K562 (cell line): ENCODE results near the gene ZSCAN2. TPM values are rescaled to one million over a fixed set of nuclear protein-coding genes. Genes with fewer than 3 reads are reported as not detected.

ENCODE experiments used
- ARID4B ChIP-seq: sonication (generic); formaldehyde crosslinking; IDR thresholded peaks from 2 replicates; pipeline ENCODE4 v1.8.0; 2022; ENCODE audit warnings: mild to moderate bottlenecking, missing genetic modification reagents
- ATF2 ChIP-seq: sonication (generic); formaldehyde crosslinking; IDR thresholded peaks from 2 replicates; pipeline ENCODE4 v1.8.1; 2022; ENCODE audit warnings: missing genetic modification reagents
- CCNT2 ChIP-seq: IDR thresholded peaks from 2 replicates; pipeline ENCODE4 v1.6.1; 2011; ENCODE audit warnings: borderline replicate concordance, low read depth, mild to moderate bottlenecking, moderate library complexity, mixed read lengths, low read length; ENCODE audit not compliant: insufficient read length; ENCODE audit errors: extremely low read depth
- CEBPG ChIP-seq, 3 experiments: fragments of 200-800 bp in 1 of 3; sonication (Bioruptor generic) in 1 of 3; sonication (generic) in 1 of 3; formaldehyde crosslinking in 1 of 3; IDR thresholded peaks in 2 of 3; conservative IDR thresholded peaks in 1 of 3; 2 replicates each; pipeline versions ENCODE4 v1.6.1 to v1.8.0; 2016 to 2022; ENCODE audit warnings: missing compliant biosample characterization in 2 of 3, missing genetic modification characterization in 2 of 3, mild to moderate bottlenecking in 1 of 3, missing genetic modification reagents in 1 of 3
- CGGBP1 ChIP-seq: fragments of 250-450 bp; sonication (Bioruptor Pico); IDR thresholded peaks from 2 replicates; pipeline ENCODE4 v1.9.0; 2021; ENCODE audit warnings: mild to moderate bottlenecking
- KDM4B ChIP-seq, 2 experiments: fragments of 450-650 bp in 1 of 2; sonication (generic) in 1 of 2; IDR thresholded peaks; 2 replicates each; pipeline ENCODE4 v1.6.1; 2016 to 2017; ENCODE audit warnings: borderline replicate concordance in 2 of 2, antibody characterized with exemption in 1 of 2, low read depth in 1 of 2, mild to moderate bottlenecking in 1 of 2
- KLF1 ChIP-seq: fragments of 450-650 bp; IDR thresholded peaks from 2 replicates; pipeline ENCODE4 v1.6.1; 2016; ENCODE audit warnings: missing genetic modification characterization, missing compliant biosample characterization
- MEIS2 ChIP-seq: fragments of 450-650 bp; IDR thresholded peaks from 2 replicates; pipeline ENCODE4 v1.6.1; 2014; ENCODE audit warnings: mild to moderate bottlenecking; ENCODE audit not compliant: partially characterized antibody
- MLLT1 ChIP-seq, 2 experiments: fragments of 450-650 bp; IDR thresholded peaks; 2 replicates each; pipeline ENCODE4 v1.6.1; 2016
- RAD51 ChIP-seq: fragments of 450-650 bp; IDR thresholded peaks from 2 replicates; pipeline ENCODE4 v1.7.1; 2016; ENCODE audit warnings: low read depth, mild to moderate bottlenecking, borderline replicate concordance
- RNF2 ChIP-seq: sonication (generic); IDR thresholded peaks from 2 replicates; pipeline ENCODE4 v1.6.1; 2016
- TBL1XR1 ChIP-seq, 2 experiments: IDR thresholded peaks; 2 replicates each; pipeline ENCODE4 v1.6.1; 2012; ENCODE audit warnings: improper control_type of control experiment in 2 of 2, low read length in 2 of 2, mild to moderate bottlenecking in 1 of 2
- ZNF41 ChIP-seq: fragments of 250-450 bp; sonication (Bioruptor Pico); conservative IDR thresholded peaks from 2 replicates; pipeline ENCODE4 v1.4.0; 2020; ENCODE audit warnings: mild to moderate bottlenecking
- ZNF431 ChIP-seq: sonication (generic); formaldehyde crosslinking; IDR thresholded peaks from 2 replicates; pipeline ENCODE4 v1.8.0; 2022; ENCODE audit warnings: mild to moderate bottlenecking, missing genetic modification reagents
- ZNF511 ChIP-seq: sonication (generic); formaldehyde crosslinking; IDR thresholded peaks from 2 replicates; pipeline ENCODE4 v1.8.0; 2022; ENCODE audit warnings: mild to moderate bottlenecking, missing genetic modification reagents
- ZNF57 ChIP-seq: fragments of 450-650 bp; formaldehyde crosslinking; IDR thresholded peaks from 2 replicates; pipeline ENCODE4 v1.4.0; 2020; ENCODE audit warnings: mild to moderate bottlenecking, moderate library complexity
- ZNF766 ChIP-seq: fragments of 200-800 bp; sonication (Bioruptor generic); conservative IDR thresholded peaks from 2 replicates; pipeline ENCODE4 v1.6.1; 2016; ENCODE audit warnings: missing genetic modification characterization, missing compliant biosample characterization
- ZZZ3 ChIP-seq: fragments of 450-650 bp; IDR thresholded peaks from 2 replicates; pipeline ENCODE4 v1.6.1; 2016; ENCODE audit warnings: antibody characterized with exemption, mild to moderate bottlenecking, moderate library complexity
- polyA plus RNA-seq, 8 experiments: library from polyadenylated mRNA; depleted of rRNA in 4 of 8; stranded (reverse) in 5 of 8; unstranded in 3 of 8; fragments of >200 nt; fragmentation: Nextera tagmentation in 2 of 8; fragmentation: Illumina TruSeq in 1 of 8; extraction: Ambion mirVana in 2 of 8; extraction: Trizol in 1 of 8; gene quantifications; 2 replicates each; pipeline versions ENCODE4 v1.2.1 to v1.2.3, GENCODE V29; 2011 to 2014; ENCODE audit warnings: inconsistent platforms in 1 of 8, missing spikeins in 1 of 8
- total RNA-seq, 7 experiments: library from RNA; depleted of rRNA in 6 of 7; stranded (reverse); fragments of >200 nt in 6 of 7; fragmentation: Illumina TruSeq in 2 of 7; extraction: Trizol in 2 of 7; gene quantifications; 2 replicates each; pipeline versions ENCODE4 v1.2.1 to v1.2.3, GENCODE V29; 2011 to 2021; ENCODE audit warnings: low replicate concordance in 1 of 7

ZSCAN2 gene
- total and polyA plus RNA-seq, 9 of the 15 experiments (the other 6 are each of a cell fraction or from before 2014, with no cell fraction given) = 1.7 to 14.2 (median 6.6) TPM

GRCh38 chr15:84633311-84634227 lies 32.8 kb downstream of the ZSCAN2 start (continued):
- no peak for TF ChIP-seq CGGBP1 (CRISPR knock-in tag)
- no peak for TF ChIP-seq MEIS2
- TF ChIP-seq ZNF57 (CRISPR knock-in tag) = no peak
- TF ChIP-seq KDM4B (IDR thresholded peaks at IDR 0.05; ENCODE audit: borderline replicate concordance in 2 of 2, low read depth in 1 of 2) = no peak
- peak; percentile 63 for TF ChIP-seq ZNF431 (CRISPR knock-in tag)
- TF ChIP-seq CEBPG (CRISPR knock-in tag; IDR thresholded peaks at IDR 0.05) = no peak
- TF ChIP-seq CEBPG (tag; conservative IDR thresholded peaks at IDR 0.05 in 1 of 2, IDR thresholded peaks at IDR 0.05 in 1 of 2) = no peak
- 0 out of 2 replicates have a peak, but pooled peaks have one; percentile 45 for TF ChIP-seq ATF2
- TF ChIP-seq ZNF41 = no peak
- TF ChIP-seq ZNF766 (CRISPR knock-in tag) = no peak
- no peak; a peak in 1 of 4 replicates for TF ChIP-seq TBL1XR1 (IDR thresholded peaks at IDR 0.05; ENCODE audit: low read length in 2 of 2)
- TF ChIP-seq CCNT2 = peak; percentile 40
- TF ChIP-seq ZZZ3 = no peak
- peak; percentile 3 to 40; a peak in 1 of 4 replicates for TF ChIP-seq MLLT1 (IDR thresholded peaks at IDR 0.05)
- TF ChIP-seq RAD51 = no peak
- peak; percentile 78 for TF ChIP-seq ARID4B
- TF ChIP-seq ZNF511 = no peak
- peak; percentile 66; the same call in 1 of the 2 replicates for TF ChIP-seq RNF2
- no peak for TF ChIP-seq KLF1 (tag)
